Stimulated activated CD4-positive, alpha-beta T cell treated with anti-CD3 and anti-CD28 coated beads, Interleukin-12 subunit alpha, Interleukin-12 subunit beta, amount 100 ng/mL, for 48 hours (primary cell): Measurements from ENCODE around the gene SRRD.

Experiments used
- DNase-seq, 3 donors: peaks; one replicate each; pipeline ENCODE4 v3.0.0-alpha.2; 2020; ENCODE audit warnings: low read depth in 2 of 3, low spot score in 1 of 3

The SRRD gene

GRCh38 chr22:26481694-26482093 is 2.0 kb upstream of the SRRD start:
- DNase-seq: no peak

- no peak for DNase-seq
These were observed 1.5 kb upstream of the SRRD start for GRCh38 chr22:26482161-26482560.

GRCh38 chr22:26483043-26483438 is 636 bp upstream of the SRRD start:
- no peak for DNase-seq

- DNase-seq: no peak
These were observed 656 bp downstream of the SRRD start for GRCh38 chr22:26484360-26484706.

- no peak for DNase-seq
These were observed 1.3 kb downstream of the SRRD start for GRCh38 chr22:26485013-26485412.

GRCh38 chr22:26485806-26486390 is 2.2 kb downstream of the SRRD start:
- DNase-seq: no peak

- no peak for DNase-seq
These were observed 2.7 kb downstream of the SRRD start for GRCh38 chr22:26486394-26486793.

GRCh38 chr22:26487996-26488395 is 4.3 kb downstream of the SRRD start:
- DNase-seq: no peak

- no peak for DNase-seq
These were observed 5.9 kb downstream of the SRRD start for GRCh38 chr22:26489447-26490036.

- no peak for DNase-seq
These were observed 8.5 kb downstream of the SRRD start for GRCh38 chr22:26492220-26492619.

- no peak for DNase-seq
These were observed 10.8 kb downstream of the SRRD start for GRCh38 chr22:26494506-26494905.

GRCh38 chr22:26496456-26496855 is 12.8 kb downstream of the SRRD start:
- no peak for DNase-seq

- no peak for DNase-seq
These were observed 15.6 kb downstream of the SRRD start for GRCh38 chr22:26499188-26499703.

GRCh38 chr22:26501996-26502395 is 18.3 kb downstream of the SRRD start:
- DNase-seq: no peak

- DNase-seq: no peak
These were observed 19.2 kb downstream of the SRRD start for GRCh38 chr22:26502688-26503561.

- no peak for DNase-seq
These were observed 20.1 kb downstream of the SRRD start for GRCh38 chr22:26503758-26504157.

GRCh38 chr22:26508148-26508547 is 24.5 kb downstream of the SRRD start:
- no peak for DNase-seq

GRCh38 chr22:26512149-26512793 is 28.6 kb downstream of the SRRD start, which contains the start of gene TFIP11:
Gene TFIP11, minus strand, starts transcription at chr22:26512473. Its CDS starts 2,201 bp downstream, at chr22:26510272.
- peak; percentile 87 to 92 (median 89) for DNase-seq

GRCh38 chr22:26513838-26514237 is 30.2 kb downstream of the SRRD start:
- no peak for DNase-seq

- no peak for DNase-seq
These were observed 30.9 kb downstream of the SRRD start for GRCh38 chr22:26514419-26515161.

GRCh38 chr22:26515931-26516330 is 32.3 kb downstream of the SRRD start:
- DNase-seq: no peak
